GM23338 (cell line): ENCODE results near the gene GNA12.

Experiments used
- EZH2 ChIP-seq: fragments of 200-600 bp; sonication (generic); IDR thresholded peaks from one replicate; pipeline ENCODE4 v1.8.0; 2017; ENCODE audit warnings: antibody characterized with exemption, mild to moderate bottlenecking, low read depth; ENCODE audit not compliant: unreplicated experiment
- POLR2AphosphoS5 ChIP-seq: IDR thresholded peaks from 2 replicates; pipeline ENCODE4 v1.6.1; 2016; ENCODE audit warnings: antibody characterized with exemption, low read depth
- STAT1 ChIP-seq: IDR thresholded peaks from one replicate; pipeline ENCODE4 v1.6.1; 2016; ENCODE audit warnings: antibody characterized with exemption; ENCODE audit not compliant: unreplicated experiment
- ZNF331 ChIP-seq: fragments of 250-450 bp; sonication (Bioruptor Pico); IDR thresholded peaks from 2 replicates; pipeline ENCODE4 v1.5.0; 2020; ENCODE audit warnings: low read depth, mild to moderate bottlenecking, moderate library complexity
- TF ChIP-seq, protein P1 (sequence below), 2 experiments: fragments of 200-600 bp in 1 of 2; sonication (generic) in 1 of 2; conservative IDR thresholded peaks; 2 replicates each; pipeline versions ENCODE4 v1.5.1 to v1.6.1; 2016 to 2017; ENCODE audit warnings: antibody characterized with exemption in 2 of 2, low read depth in 2 of 2, mild to moderate bottlenecking in 2 of 2, moderate library complexity in 1 of 2
- TF ChIP-seq, protein P2 (sequence below): IDR thresholded peaks from one replicate; pipeline ENCODE4 v1.6.1; 2018; ENCODE audit warnings: antibody characterized with exemption; ENCODE audit not compliant: unreplicated experiment

DNA sequence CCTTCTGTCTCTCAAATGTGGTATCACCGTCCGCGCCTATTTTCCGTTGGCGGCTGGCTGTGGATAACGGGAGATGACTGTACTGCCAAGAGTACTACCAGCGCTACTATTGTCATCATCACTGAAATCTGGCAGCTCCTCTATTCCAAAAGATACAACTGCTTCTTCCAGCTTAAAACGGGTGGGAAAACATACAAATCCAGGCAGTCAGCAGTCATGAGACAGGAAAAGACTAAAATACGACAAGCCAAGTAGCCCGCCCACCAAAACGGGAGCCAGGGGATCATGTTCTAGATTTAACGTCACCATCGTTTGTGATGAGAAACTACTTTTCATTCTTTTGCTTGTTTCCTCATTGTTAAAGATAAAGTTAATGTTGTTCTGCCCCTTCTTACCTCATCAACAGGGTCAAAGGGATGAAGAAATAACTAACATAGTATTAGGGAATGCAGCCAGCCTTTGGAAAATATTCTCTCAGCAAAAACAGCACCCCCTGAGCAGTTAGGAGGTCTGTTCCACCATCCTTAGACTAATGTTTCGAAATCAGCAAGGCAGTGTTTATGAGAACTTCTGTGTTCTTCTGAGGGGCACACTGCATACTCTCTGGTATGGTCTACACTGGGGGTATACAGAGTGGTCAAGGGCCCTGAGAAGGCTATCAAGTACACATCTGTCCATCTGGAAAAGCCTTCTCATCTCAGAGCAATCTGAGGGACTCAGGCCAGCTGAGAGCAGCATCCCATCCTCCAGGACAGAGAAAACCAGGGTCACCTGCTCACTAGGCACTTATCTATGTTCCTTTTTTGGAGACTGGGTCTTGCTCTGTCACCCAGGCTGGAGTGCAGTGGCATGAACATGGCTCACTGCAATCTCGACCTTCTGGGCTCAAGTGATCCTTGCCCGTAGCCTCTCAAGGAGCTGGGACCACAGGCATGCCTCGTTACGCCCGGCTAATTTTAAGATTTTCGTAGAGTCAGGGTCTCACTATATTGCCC is 47.5 kb downstream of the GNA12 start:
- TF ChIP-seq, protein P1, sequence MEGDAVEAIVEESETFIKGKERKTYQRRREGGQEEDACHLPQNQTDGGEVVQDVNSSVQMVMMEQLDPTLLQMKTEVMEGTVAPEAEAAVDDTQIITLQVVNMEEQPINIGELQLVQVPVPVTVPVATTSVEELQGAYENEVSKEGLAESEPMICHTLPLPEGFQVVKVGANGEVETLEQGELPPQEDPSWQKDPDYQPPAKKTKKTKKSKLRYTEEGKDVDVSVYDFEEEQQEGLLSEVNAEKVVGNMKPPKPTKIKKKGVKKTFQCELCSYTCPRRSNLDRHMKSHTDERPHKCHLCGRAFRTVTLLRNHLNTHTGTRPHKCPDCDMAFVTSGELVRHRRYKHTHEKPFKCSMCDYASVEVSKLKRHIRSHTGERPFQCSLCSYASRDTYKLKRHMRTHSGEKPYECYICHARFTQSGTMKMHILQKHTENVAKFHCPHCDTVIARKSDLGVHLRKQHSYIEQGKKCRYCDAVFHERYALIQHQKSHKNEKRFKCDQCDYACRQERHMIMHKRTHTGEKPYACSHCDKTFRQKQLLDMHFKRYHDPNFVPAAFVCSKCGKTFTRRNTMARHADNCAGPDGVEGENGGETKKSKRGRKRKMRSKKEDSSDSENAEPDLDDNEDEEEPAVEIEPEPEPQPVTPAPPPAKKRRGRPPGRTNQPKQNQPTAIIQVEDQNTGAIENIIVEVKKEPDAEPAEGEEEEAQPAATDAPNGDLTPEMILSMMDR (conservative IDR thresholded peaks at IDR 0.05; ENCODE audit: low read depth in 2 of 2) = no peak
- TF ChIP-seq, protein P2, sequence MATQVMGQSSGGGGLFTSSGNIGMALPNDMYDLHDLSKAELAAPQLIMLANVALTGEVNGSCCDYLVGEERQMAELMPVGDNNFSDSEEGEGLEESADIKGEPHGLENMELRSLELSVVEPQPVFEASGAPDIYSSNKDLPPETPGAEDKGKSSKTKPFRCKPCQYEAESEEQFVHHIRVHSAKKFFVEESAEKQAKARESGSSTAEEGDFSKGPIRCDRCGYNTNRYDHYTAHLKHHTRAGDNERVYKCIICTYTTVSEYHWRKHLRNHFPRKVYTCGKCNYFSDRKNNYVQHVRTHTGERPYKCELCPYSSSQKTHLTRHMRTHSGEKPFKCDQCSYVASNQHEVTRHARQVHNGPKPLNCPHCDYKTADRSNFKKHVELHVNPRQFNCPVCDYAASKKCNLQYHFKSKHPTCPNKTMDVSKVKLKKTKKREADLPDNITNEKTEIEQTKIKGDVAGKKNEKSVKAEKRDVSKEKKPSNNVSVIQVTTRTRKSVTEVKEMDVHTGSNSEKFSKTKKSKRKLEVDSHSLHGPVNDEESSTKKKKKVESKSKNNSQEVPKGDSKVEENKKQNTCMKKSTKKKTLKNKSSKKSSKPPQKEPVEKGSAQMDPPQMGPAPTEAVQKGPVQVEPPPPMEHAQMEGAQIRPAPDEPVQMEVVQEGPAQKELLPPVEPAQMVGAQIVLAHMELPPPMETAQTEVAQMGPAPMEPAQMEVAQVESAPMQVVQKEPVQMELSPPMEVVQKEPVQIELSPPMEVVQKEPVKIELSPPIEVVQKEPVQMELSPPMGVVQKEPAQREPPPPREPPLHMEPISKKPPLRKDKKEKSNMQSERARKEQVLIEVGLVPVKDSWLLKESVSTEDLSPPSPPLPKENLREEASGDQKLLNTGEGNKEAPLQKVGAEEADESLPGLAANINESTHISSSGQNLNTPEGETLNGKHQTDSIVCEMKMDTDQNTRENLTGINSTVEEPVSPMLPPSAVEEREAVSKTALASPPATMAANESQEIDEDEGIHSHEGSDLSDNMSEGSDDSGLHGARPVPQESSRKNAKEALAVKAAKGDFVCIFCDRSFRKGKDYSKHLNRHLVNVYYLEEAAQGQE = no peak
- no peak for TF ChIP-seq ZNF331 (CRISPR knock-in tag)
- no peak for TF ChIP-seq POLR2AphosphoS5
- no peak for TF ChIP-seq STAT1
- no peak for TF ChIP-seq EZH2
